Anterior cingulate cortex (tissue), 58 donors: Measurements from ENCODE around the gene PUM1.

ENCODE experiments used
- DNase-seq, 58 donors: peaks; one replicate each; lab custom pipeline; 2025; lab: John Stamatoyannopoulos, UW

The PUM1 gene

GRCh38 chr1:30898031-30898815 lies 167.3 kb downstream of the PUM1 start:
- no peak for DNase-seq

DNA sequence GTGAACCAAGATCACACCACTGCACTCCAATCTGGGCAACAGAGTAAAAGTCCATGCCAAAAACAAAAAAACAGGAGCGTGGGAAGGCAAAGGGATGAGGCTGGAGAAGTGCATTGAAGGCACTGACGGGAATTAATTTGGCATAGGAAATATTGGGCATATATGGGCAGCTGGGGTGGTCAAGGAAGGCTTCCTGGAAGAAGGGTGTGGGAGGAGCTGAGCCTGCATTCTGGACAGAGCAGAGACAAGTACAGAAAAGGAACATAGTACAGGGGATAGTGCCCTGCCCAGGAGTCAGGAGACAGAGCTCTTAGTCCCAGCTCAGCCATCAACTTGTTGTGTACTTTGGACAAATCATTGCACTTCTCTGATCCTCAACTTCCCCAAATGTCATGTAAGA lies 168.6 kb downstream of the PUM1 start:
- no peak for DNase-seq

DNA sequence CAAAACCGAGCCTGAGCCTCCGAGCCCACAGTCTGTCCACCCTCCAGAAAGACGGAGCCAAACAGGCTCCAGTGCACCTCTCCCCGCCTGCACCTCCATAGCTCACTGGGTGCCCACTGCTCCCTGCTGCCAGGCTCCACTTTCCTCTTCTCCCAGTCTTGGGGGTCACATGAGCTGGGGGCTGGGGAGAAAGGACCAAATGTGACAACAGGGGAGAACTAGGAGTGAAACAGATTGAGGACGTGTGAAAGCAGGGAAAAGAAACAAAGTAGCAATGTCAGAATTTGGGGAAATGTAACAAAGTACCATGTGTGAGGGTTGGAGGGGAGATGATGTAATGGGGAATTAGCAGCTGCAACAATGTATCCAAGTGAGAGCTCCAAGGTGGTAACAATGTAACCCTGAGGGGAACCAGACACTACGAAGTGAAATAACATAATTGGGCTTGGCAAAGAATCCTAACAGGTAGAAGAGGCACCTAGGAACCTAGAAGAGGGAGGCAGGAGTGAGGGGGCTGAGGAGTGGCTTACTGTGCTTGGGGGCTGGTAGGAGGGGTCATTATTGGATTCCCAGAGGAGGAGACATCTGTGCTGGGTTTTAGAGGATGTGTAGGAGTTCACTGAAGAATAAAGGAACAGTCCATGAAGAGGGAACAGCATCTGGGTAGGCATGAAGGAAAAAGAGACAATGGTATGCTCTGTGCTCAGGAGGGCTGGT lies 169.4 kb downstream of the PUM1 start:
- no peak for DNase-seq

DNA sequence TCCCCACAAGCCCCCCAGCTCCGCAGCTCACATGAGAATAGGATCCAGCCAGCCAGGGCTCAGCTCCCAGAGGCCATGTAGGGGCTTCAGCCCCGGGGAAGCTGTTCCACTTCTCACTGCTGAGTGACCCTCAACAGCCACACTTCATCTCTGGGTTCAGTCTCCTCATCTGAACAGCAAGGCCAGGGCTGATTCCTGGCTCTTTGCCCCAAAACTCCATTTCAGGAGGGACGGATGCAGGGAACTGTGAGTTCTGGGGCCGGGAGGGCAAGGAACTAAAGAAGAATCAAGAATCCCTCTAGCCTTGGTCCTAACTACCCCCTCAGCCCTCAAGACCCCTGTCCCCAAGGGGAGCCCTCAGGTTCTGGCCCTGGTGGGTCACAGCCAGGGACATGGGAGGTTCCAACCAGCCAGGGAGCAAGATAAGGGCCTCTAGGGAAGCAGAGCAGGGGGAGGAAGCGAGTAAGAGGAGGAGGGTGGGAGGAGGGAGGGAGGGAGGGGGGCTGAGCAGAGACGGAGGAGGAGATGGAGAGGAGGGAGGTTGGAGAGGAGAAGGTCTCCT lies 170.1 kb downstream of the PUM1 start:
- DNase-seq, result no peak

- peak in 1 of 58 donors; percentile 64 for DNase-seq
These were observed 171.0 kb downstream of the PUM1 start for GRCh38 chr1:30894508-30894973.

DNA sequence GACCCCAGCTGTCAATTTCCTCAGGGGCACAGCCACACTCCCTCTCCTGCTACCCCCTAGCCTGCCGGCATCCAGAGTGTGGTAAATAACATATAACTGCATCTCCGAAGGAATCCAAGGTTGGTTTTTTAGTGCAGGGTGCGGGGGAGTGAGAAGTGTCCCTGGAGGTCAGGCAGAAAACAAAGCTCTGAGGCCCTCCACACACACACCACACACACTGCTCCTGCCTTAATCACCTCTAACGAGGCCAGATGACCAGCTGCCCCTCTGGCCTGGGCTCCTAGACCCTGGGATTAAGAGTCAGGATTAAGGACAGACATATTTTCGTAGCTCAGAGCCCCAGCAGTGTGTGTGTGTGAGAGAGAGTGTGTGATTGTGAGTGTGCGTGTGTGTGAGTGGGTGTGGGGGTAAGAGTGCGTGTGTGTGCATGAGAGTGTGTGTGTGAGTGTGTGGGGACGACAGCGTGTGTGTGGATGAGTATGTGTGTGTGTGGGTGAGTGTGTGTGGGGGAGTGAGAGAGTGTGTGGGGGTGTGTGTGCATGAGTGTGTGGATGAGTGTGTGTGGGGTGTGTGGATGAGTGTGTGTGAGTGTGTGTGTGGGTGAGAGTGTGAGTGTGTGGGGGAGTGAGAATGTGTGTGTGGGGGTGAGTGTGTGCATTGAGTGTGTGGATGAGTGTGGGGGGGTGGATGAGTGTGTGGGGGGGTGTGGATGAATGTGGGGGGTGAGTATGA lies 171.6 kb downstream of the PUM1 start:
- DNase-seq, result peak in 1 of 58 donors; percentile 64

DNA sequence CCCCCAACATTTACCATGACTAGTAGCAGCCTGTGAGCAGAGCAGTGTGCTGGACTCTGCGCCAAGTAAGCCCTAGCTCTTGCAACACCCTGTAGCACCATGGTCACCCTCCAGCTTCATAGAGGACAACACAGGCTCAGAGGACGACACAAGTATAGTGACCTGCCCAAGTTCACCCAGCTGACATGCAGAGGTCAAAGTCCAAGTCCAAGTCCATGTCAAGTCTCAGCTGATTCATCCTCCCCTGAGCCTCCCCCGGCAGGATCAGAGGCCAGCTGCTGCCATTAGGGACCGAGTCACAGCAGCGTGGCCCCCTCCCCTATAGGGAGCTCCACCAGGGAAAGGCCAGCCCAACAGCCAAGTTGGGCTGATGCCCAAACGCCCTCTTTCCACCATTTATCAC lies 172.8 kb downstream of the PUM1 start:
- no peak for DNase-seq

- no peak for DNase-seq
These were observed 174.3 kb downstream of the PUM1 start for GRCh38 chr1:30891227-30891552.

GRCh38 chr1:30890502-30891226 lies 174.9 kb downstream of the PUM1 start:
- no peak for DNase-seq

GRCh38 chr1:30889511-30889910 lies 176.0 kb downstream of the PUM1 start:
- no peak for DNase-seq

DNA sequence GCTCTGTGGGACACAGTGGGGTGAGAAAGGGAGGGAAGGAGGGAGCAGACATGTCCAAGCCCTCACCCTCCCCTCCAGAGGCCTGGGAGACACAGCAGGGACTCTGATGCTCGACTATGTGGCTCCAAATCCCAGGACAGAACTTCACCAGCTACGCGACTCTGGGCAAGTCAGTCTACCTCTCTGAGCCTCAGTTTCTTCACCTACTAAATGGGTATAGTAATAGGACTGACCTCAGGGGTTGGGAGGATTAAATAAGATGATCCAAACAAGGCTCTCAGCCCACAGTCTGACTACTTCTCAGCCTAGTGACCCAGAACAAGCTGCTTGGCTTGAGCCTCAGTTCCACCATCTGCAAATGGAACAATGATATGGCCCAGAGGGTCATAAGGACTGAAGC lies 176.5 kb downstream of the PUM1 start:
- DNase-seq, result no peak

DNA sequence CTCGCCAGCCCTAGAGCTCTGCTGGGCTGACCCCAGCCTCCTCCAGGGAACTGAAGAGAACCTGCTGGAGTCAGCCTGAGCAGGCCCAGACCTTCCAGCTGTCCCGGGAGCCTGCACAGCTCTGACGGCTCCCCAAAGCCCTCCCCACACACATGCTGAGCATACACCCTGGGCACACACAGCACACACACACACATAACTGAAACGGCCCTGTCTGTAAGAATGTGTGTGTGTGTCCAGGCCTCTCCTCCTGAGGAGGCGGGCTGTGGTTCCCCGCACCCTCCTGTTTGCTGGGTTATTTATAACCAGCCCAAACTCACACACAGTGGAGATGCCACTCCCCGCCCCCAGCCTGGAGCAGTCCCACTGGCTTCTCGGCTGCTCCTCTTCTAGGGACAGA lies 177.1 kb downstream of the PUM1 start:
- peak in 45 of 58 donors; percentile 20 to 84 (median 55) for DNase-seq

- no peak for DNase-seq
These were observed 177.8 kb downstream of the PUM1 start for GRCh38 chr1:30887485-30888315.

GRCh38 chr1:30886710-30887428 lies 178.6 kb downstream of the PUM1 start:
- DNase-seq, result no peak

GRCh38 chr1:30885570-30886522 lies 179.7 kb downstream of the PUM1 start:
- peak in 49 of 58 donors; percentile 13 to 92 (median 68) for DNase-seq

DNA sequence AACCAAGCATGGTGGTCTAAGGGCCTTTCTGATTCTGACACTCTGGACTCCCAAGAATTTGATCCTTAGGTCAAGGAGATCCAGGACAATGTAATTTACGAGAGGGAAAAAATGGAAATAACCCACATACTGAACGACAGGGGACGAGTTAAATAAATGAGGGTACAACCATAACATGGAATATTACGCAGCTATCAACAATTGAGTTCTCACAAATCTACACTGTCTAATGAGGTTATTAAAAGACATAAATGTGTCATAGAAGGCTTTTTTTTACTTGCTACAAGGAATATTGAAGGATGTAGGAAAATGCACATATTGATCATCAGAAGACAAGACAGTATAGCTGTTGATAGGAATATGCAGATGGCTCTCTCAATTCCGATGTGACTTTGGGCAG lies 180.8 kb downstream of the PUM1 start:
- no peak for DNase-seq

DNA sequence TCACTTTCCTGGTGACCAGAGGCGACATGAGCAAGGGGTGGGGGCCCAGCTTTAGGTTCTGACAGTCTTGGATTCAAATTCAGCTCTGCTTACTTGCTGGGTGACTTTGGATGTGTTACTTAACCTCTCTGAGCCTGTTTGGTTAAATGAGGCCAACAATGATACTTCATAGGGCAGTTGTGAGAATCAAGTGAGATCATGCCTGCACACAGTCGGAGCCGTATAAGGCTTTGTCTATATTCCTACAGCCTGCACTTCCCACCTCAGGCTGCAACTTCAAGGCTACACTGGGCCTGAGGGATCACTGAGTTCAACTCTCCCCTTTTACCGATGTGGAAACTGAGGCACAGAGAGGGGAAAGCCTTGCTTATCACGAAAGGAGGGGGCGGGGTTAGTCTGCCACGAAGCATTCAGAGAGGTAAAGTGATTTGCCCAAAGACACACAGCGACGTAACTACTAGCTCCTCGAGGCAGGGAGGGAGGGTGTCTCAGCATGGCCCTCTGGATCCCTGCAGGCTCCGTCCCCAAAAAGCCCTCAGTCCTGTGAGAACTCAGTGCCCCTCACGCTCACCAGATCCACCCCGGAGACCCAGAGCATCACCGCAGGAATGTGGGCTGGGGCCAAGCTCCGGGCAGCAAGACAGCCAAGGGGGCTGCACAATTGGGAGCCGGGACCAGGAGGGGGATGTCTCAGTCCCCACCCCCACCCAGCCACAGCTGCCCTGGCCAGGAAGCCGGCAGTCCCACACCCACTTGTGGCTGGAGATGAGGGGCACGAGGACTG lies 181.9 kb downstream of the PUM1 start:
- peak in 46 of 58 donors; percentile 16 to 88 (median 64) for DNase-seq
